Measurements from ENCODE around the gene TAF5L.
"Not testable (repeated sequence)": the region's sequence is repeated elsewhere in the genome, so short reads cannot be mapped to it uniquely, and the experiment has no call there.

DNA sequence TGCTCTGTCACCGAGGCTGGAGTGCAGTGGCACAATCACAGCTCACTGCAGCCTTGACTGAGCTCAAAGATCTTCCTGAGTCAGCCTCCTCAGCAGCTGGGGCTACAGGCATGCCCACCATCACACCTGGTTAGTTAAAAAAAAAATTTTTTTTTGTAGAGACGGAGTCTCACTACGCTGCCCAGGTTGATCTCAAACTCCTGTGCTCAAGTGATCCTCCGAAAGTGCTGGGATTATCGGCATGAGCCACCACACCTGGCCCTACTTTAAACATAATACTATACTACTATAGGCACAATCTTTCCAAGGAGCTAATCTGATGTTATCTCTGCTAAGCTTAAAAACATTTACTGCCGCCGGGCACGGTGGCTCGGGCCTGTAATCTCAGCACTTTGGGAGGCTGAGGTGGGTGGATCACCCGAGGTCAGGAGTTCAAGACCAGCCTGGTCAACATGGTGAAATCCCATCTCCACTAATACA, 3.2 kb downstream of the TAF5L start:
- not testable (repeated sequence) for TF ChIP-seq POLR2A, POLR2AphosphoS5 (IDR thresholded peaks at IDR 0.05)
- TF ChIP-seq, protein P1, sequence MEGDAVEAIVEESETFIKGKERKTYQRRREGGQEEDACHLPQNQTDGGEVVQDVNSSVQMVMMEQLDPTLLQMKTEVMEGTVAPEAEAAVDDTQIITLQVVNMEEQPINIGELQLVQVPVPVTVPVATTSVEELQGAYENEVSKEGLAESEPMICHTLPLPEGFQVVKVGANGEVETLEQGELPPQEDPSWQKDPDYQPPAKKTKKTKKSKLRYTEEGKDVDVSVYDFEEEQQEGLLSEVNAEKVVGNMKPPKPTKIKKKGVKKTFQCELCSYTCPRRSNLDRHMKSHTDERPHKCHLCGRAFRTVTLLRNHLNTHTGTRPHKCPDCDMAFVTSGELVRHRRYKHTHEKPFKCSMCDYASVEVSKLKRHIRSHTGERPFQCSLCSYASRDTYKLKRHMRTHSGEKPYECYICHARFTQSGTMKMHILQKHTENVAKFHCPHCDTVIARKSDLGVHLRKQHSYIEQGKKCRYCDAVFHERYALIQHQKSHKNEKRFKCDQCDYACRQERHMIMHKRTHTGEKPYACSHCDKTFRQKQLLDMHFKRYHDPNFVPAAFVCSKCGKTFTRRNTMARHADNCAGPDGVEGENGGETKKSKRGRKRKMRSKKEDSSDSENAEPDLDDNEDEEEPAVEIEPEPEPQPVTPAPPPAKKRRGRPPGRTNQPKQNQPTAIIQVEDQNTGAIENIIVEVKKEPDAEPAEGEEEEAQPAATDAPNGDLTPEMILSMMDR (IDR thresholded peaks at IDR 0.05) = not testable (repeated sequence)

Measured in gastroesophageal sphincter (tissue), 3 donors.